Liver (tissue), 3 donors: Measurements from ENCODE around the gene ITIH5.

Source experiments
- EGR1 ChIP-seq, 2 donors: IDR thresholded peaks; 2 replicates each; pipeline ENCODE4 v1.6.1; 2016 to 2018; ENCODE audit warnings: antibody characterized with exemption in 2 of 2, low read depth in 2 of 2
- FOXA1 ChIP-seq: IDR thresholded peaks from 2 replicates; pipeline ENCODE4 v1.6.1; 2016; ENCODE audit warnings: antibody characterized with exemption
- GABPA ChIP-seq, 2 donors: IDR thresholded peaks in 1 of 2; conservative IDR thresholded peaks in 1 of 2; 2 replicates each; pipeline ENCODE4 v1.6.1; 2016; ENCODE audit warnings: antibody characterized with exemption in 2 of 2, mild to moderate bottlenecking in 1 of 2, moderate library complexity in 1 of 2
- HNF4A ChIP-seq, 2 donors: conservative IDR thresholded peaks; 2 replicates each; pipeline ENCODE4 v1.6.1; 2016; ENCODE audit warnings: antibody characterized with exemption in 2 of 2, mild to moderate bottlenecking in 2 of 2
- HNF4G ChIP-seq: IDR thresholded peaks from 2 replicates; pipeline ENCODE4 v1.6.1; 2016; ENCODE audit warnings: antibody characterized with exemption
- RAD21 ChIP-seq, 2 donors: IDR thresholded peaks; 2 replicates each; pipeline ENCODE4 v1.6.1; 2016; ENCODE audit warnings: antibody characterized with exemption in 2 of 2, mild to moderate bottlenecking in 2 of 2
- RXRA ChIP-seq, 2 donors: IDR thresholded peaks; 2 replicates each; pipeline ENCODE4 v1.6.1; 2017 to 2018; ENCODE audit warnings: antibody characterized with exemption in 2 of 2, mild to moderate bottlenecking in 1 of 2
- SP1 ChIP-seq: IDR thresholded peaks from 2 replicates; pipeline ENCODE4 v1.6.1; 2018; ENCODE audit warnings: antibody characterized with exemption, mild to moderate bottlenecking
- TAF1 ChIP-seq: conservative IDR thresholded peaks from 2 replicates; pipeline ENCODE4 v1.6.1; 2016; ENCODE audit warnings: antibody characterized with exemption, mild to moderate bottlenecking
- YY1 ChIP-seq: IDR thresholded peaks from 2 replicates; pipeline ENCODE4 v1.6.1; 2016; ENCODE audit warnings: antibody characterized with exemption, mild to moderate bottlenecking
- TF ChIP-seq, protein P1 (sequence below): fragments of 150-350 bp; IDR thresholded peaks from 2 replicates; pipeline ENCODE4 v1.5.1; 2017; ENCODE audit warnings: improper control_type of control experiment, low read depth, low read length; ENCODE audit not compliant: missing input control
- TF ChIP-seq, protein P2 (sequence below): IDR thresholded peaks from 2 replicates; pipeline ENCODE4 v1.6.1; 2016; ENCODE audit warnings: antibody characterized with exemption
- TF ChIP-seq, protein P3 (sequence below): IDR thresholded peaks from 2 replicates; pipeline ENCODE4 v1.6.1; 2016; ENCODE audit warnings: antibody characterized with exemption
- TF ChIP-seq, protein P4 (sequence below): IDR thresholded peaks from 2 replicates; pipeline ENCODE4 v1.6.1; 2016; ENCODE audit warnings: antibody characterized with exemption, mild to moderate bottlenecking
- donor health status: healthy.
- donor health status: healthy.

DNA sequence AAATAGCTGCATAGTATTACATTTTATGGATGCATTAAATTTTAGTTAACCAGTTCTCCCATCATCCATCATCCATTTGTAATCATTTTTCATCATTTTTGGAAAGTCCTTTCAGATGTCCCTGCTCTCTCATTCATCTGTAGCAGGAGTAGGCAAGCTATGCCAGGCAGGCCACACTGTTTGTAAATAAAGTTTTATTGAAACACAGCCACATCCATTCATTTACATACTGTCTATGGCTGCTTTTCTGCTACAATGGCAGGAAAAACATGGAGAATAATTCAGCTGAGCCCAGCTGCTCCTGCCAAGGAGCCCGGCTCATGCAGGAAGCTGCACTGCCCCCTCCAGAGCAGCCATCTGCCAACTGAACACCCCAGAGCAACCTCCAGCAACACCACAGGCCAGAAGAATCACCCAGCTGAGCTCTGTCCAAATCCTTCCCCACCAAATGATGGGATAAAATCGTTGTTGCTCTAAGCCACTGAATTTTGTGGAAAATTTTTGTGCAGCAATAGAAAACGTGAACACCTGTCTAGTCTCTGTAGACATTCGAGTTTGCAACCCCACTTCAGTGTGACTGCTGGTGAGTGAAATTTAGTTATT, 19.6 kb downstream of the ITIH5 start:
- TF ChIP-seq, protein P1, sequence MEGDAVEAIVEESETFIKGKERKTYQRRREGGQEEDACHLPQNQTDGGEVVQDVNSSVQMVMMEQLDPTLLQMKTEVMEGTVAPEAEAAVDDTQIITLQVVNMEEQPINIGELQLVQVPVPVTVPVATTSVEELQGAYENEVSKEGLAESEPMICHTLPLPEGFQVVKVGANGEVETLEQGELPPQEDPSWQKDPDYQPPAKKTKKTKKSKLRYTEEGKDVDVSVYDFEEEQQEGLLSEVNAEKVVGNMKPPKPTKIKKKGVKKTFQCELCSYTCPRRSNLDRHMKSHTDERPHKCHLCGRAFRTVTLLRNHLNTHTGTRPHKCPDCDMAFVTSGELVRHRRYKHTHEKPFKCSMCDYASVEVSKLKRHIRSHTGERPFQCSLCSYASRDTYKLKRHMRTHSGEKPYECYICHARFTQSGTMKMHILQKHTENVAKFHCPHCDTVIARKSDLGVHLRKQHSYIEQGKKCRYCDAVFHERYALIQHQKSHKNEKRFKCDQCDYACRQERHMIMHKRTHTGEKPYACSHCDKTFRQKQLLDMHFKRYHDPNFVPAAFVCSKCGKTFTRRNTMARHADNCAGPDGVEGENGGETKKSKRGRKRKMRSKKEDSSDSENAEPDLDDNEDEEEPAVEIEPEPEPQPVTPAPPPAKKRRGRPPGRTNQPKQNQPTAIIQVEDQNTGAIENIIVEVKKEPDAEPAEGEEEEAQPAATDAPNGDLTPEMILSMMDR, result no peak
- TF ChIP-seq, protein P2, sequence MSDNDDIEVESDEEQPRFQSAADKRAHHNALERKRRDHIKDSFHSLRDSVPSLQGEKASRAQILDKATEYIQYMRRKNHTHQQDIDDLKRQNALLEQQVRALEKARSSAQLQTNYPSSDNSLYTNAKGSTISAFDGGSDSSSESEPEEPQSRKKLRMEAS, result no peak
- TF ChIP-seq, protein P3, sequence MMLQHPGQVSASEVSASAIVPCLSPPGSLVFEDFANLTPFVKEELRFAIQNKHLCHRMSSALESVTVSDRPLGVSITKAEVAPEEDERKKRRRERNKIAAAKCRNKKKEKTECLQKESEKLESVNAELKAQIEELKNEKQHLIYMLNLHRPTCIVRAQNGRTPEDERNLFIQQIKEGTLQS, result no peak
- TF ChIP-seq SP1 (no peak), RXRA (IDR thresholded peaks at IDR 0.05) (no peak), RAD21 (IDR thresholded peaks at IDR 0.05) (no peak), YY1 (no peak), TAF1 (no peak), FOXA1 (no peak), EGR1 (IDR thresholded peaks at IDR 0.05; ENCODE audit: low read depth in 2 of 2) (no peak), GABPA (IDR thresholded peaks at IDR 0.05 in 1 of 2, conservative IDR thresholded peaks at IDR 0.05 in 1 of 2) (no peak), HNF4A (conservative IDR thresholded peaks at IDR 0.05) (no peak), HNF4G (no peak)
- TF ChIP-seq, protein P4, sequence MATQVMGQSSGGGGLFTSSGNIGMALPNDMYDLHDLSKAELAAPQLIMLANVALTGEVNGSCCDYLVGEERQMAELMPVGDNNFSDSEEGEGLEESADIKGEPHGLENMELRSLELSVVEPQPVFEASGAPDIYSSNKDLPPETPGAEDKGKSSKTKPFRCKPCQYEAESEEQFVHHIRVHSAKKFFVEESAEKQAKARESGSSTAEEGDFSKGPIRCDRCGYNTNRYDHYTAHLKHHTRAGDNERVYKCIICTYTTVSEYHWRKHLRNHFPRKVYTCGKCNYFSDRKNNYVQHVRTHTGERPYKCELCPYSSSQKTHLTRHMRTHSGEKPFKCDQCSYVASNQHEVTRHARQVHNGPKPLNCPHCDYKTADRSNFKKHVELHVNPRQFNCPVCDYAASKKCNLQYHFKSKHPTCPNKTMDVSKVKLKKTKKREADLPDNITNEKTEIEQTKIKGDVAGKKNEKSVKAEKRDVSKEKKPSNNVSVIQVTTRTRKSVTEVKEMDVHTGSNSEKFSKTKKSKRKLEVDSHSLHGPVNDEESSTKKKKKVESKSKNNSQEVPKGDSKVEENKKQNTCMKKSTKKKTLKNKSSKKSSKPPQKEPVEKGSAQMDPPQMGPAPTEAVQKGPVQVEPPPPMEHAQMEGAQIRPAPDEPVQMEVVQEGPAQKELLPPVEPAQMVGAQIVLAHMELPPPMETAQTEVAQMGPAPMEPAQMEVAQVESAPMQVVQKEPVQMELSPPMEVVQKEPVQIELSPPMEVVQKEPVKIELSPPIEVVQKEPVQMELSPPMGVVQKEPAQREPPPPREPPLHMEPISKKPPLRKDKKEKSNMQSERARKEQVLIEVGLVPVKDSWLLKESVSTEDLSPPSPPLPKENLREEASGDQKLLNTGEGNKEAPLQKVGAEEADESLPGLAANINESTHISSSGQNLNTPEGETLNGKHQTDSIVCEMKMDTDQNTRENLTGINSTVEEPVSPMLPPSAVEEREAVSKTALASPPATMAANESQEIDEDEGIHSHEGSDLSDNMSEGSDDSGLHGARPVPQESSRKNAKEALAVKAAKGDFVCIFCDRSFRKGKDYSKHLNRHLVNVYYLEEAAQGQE, result no peak
